IMR-90 (cell line): ENCODE data around the gene RPS6KA5. TPM values are rescaled to one million over a fixed set of nuclear protein-coding genes. Genes with fewer than 3 reads are reported as not detected.

Source experiments
- ATAC-seq: fragments of 200-7000 bp; cut with Tn5 transposase; 2 replicates; pipeline ENCODE4 v1.9.1; 2020; ENCODE audit warnings: low read depth, mild to moderate bottlenecking, moderate library complexity
- BruUV-seq: library from RNA; stranded (reverse); fragments of 400-500 nt; replicated peaks from 2 replicates; lab custom pipeline; 2021; lab: Mats Ljungman, UMichigan
- CTCF ChIA-PET: fragments of 300-600 bp; formaldehyde crosslinking; extraction: SDS; loops from one replicate; lab custom pipeline; 2021; ENCODE audit warnings: antibody characterized with exemption; lab: Yijun Ruan, JAX
- POLR2A ChIA-PET: fragments of 300-600 bp; sonication (Branson Sonifier 250); formaldehyde crosslinking; loops from one replicate; lab custom pipeline; 2022; ENCODE audit warnings: antibody characterized with exemption; ENCODE audit not compliant: unreplicated experiment; lab: Charles Lee
- DNase-seq: peaks from one replicate; pipeline ENCODE4 v3.0.0; 2013
- H2AFZ ChIP-seq: replicated peaks from 2 replicates; pipeline ENCODE3; 2013; ENCODE audit warnings: low read length, mild to moderate bottlenecking; ENCODE audit not compliant: poor library complexity
- H2AK5ac ChIP-seq: 2 replicates; pipeline ENCODE4 v1.6.1; 2013; ENCODE audit warnings: low read depth, low read length, inconsistent platforms
- H2AK9ac ChIP-seq: replicated peaks from 2 replicates; pipeline ENCODE3; 2013; ENCODE audit warnings: mild to moderate bottlenecking, low read depth, low read length, moderate library complexity; ENCODE audit not compliant: poor library complexity
- H2BK120ac ChIP-seq: 2 replicates; pipeline ENCODE4 v1.6.1; 2013; ENCODE audit warnings: low read depth, low read length, inconsistent platforms
- H2BK15ac ChIP-seq: 3 replicates; pipeline ENCODE4 v1.6.1; 2013; ENCODE audit warnings: low read depth, low read length, inconsistent platforms
- H2BK20ac ChIP-seq: 2 replicates; pipeline ENCODE4 v1.6.1; 2013; ENCODE audit warnings: low read depth, mild to moderate bottlenecking, inconsistent platforms, low read length, moderate library complexity
- H2BK5ac ChIP-seq: 2 replicates; pipeline ENCODE4 v1.6.1; 2013; ENCODE audit warnings: mild to moderate bottlenecking, low read depth, low read length, inconsistent platforms; ENCODE audit not compliant: poor library complexity, severe bottlenecking
- H3K14ac ChIP-seq: replicated peaks from 2 replicates; pipeline ENCODE4 v1.6.1; 2013; ENCODE audit warnings: low read depth, low read length, inconsistent platforms
- H3K18ac ChIP-seq: 2 replicates; pipeline ENCODE4 v1.6.1; 2013; ENCODE audit warnings: low read depth, low read length, control low read depth
- H3K23ac ChIP-seq: 2 replicates; pipeline ENCODE4 v1.6.1; 2013; ENCODE audit warnings: low read depth, low read length, inconsistent platforms
- H3K27ac ChIP-seq: 2 replicates; pipeline ENCODE4 v1.5.1; 2013; ENCODE audit warnings: mild to moderate bottlenecking, control low read depth, low read length; ENCODE audit not compliant: insufficient read depth
- H3K27me3 ChIP-seq: 2 replicates; pipeline ENCODE4 v1.6.1; 2013; ENCODE audit warnings: low read length; ENCODE audit not compliant: control insufficient read depth, insufficient read depth
- H3K36me3 ChIP-seq: 2 replicates; pipeline ENCODE4 v1.6.1; 2013; ENCODE audit warnings: low read length, mixed read lengths; ENCODE audit not compliant: control insufficient read depth, insufficient read depth
- H3K4ac ChIP-seq: 2 replicates; pipeline ENCODE4 v1.6.1; 2013; ENCODE audit warnings: low read depth, low read length, inconsistent platforms
- H3K4me1 ChIP-seq: 2 replicates; pipeline ENCODE4 v1.6.1; 2013; ENCODE audit warnings: low read length, mixed read lengths; ENCODE audit not compliant: control insufficient read depth, insufficient read depth
- H3K4me2 ChIP-seq: 2 replicates; pipeline ENCODE4 v1.6.1; 2013; ENCODE audit warnings: low read depth, mild to moderate bottlenecking, control low read depth, low read length, moderate library complexity
- H3K4me3 ChIP-seq: 2 replicates; pipeline ENCODE4 v1.5.1; 2013; ENCODE audit warnings: low read depth, mild to moderate bottlenecking, control low read depth, low read length, moderate library complexity; ENCODE audit not compliant: insufficient read depth
- H3K56ac ChIP-seq: 2 replicates; pipeline ENCODE4 v1.6.1; 2013; ENCODE audit warnings: low read length, inconsistent platforms; ENCODE audit not compliant: insufficient read depth; ENCODE audit errors: extremely low read depth
- H3K79me1 ChIP-seq, 2 experiments: 2 replicates each; pipeline ENCODE4 v1.6.1; 2013; ENCODE audit warnings: low read length in 2 of 2, inconsistent platforms in 1 of 2, low read depth in 1 of 2
- H3K9ac ChIP-seq: 2 replicates; pipeline ENCODE4 v1.6.1; 2013; ENCODE audit warnings: low read depth, low read length, control low read depth
- H3K9me1 ChIP-seq: 2 replicates; pipeline ENCODE4 v1.6.1; 2013; ENCODE audit warnings: low read length, inconsistent platforms; ENCODE audit not compliant: insufficient read depth
- H3K9me3 ChIP-seq: 2 replicates; pipeline ENCODE4 v1.6.1; 2013; ENCODE audit warnings: low read length; ENCODE audit not compliant: control insufficient read depth, insufficient read depth
- H4K20me1 ChIP-seq: 2 replicates; pipeline ENCODE4 v1.6.1; 2013; ENCODE audit warnings: low read length, inconsistent platforms; ENCODE audit not compliant: insufficient read depth
- H4K5ac ChIP-seq: 2 replicates; pipeline ENCODE4 v1.6.1; 2013; ENCODE audit warnings: mild to moderate bottlenecking, low read depth, low read length, control low read depth
- H4K8ac ChIP-seq, 2 experiments: 2 replicates each; pipeline ENCODE4 v1.6.1; 2013; ENCODE audit warnings: low read depth in 2 of 2, low read length in 2 of 2, control low read depth in 1 of 2, inconsistent platforms in 1 of 2
- H4K91ac ChIP-seq: 2 replicates; pipeline ENCODE4 v1.6.1; 2013; ENCODE audit warnings: low read depth, low read length, inconsistent platforms; ENCODE audit not compliant: insufficient read depth
- CHD1 ChIP-seq: IDR thresholded peaks from 2 replicates; pipeline ENCODE4 v1.6.1; 2012; ENCODE audit warnings: low read depth, low read length, improper control_type of control experiment
- dilution Hi-C: fragments of 300-500 bp; cut with HindIII; formaldehyde crosslinking; loops from one replicate; pipeline ENCODE4 v1.14.3; 2018; ENCODE audit warnings: low sequenced_read_pairs; ENCODE audit not compliant: unreplicated experiment
- in situ Hi-C: fragments of 300-500 bp; cut with MboI; formaldehyde crosslinking; loops from 3 replicates; pipeline ENCODE4 v1.14.3; 2019; ENCODE audit warnings: low sequenced_read_pairs, inconsistent platforms, mixed read lengths
- intact Hi-C: fragments of 100-400 bp; cut with micrococcal nuclease; formaldehyde crosslinking; loops from 2 replicates; pipeline ENCODE4 v1.10.0; 2022
- polyA plus RNA-seq, 3 experiments: library from polyadenylated mRNA; depleted of rRNA; stranded (reverse); fragments of >200 nt; gene quantifications; 2 replicates each; pipeline ENCODE4 v1.2.3, GENCODE V29; 2012; ENCODE audit warnings: low replicate concordance in 1 of 3
- total RNA-seq: library from RNA; depleted of rRNA; stranded (reverse); fragments of >200 nt; gene quantifications from 2 replicates; pipeline ENCODE4 v1.2.3, GENCODE V29; 2012

Gene RPS6KA5
- total and polyA plus RNA-seq, 2 of the 4 experiments (the other 2 are of a cell fraction) = 0.36 TPM

GRCh38 chr14:90867501-90867900 is 192.9 kb downstream of the RPS6KA5 start:
- in situ Hi-C loops (no loop called here), intact Hi-C loops (no loop called here), dilution Hi-C loops (no loop called here)
- no peak overlapping the region for H4K91ac ChIP-seq
- H3K9me3 ChIP-seq = no peaks in the 10 kb centered on the region
- no peaks in the 10 kb centered on the region for H3K36me3 ChIP-seq
- ChIA-PET CTCF (no interaction called here), POLR2A (no interaction called here)
- BruUV-seq = no TSS peak
- H2BK15ac ChIP-seq = no peak overlapping the region
- no peak overlapping the region for H3K4me2 ChIP-seq
- no peak overlapping the region for H3K56ac ChIP-seq
- H3K4ac ChIP-seq = no peak overlapping the region
- H3K27me3 ChIP-seq = no peaks in the 10 kb centered on the region
- H2BK120ac ChIP-seq = no peak overlapping the region
- H3K14ac ChIP-seq = no peak overlapping the region
- H3K9me1 ChIP-seq = no peaks in the 10 kb centered on the region
- TF ChIP-seq CHD1 = no peak
- H4K5ac ChIP-seq = no peak overlapping the region
- no peaks in the 10 kb centered on the region for H3K79me1 ChIP-seq
- no peak overlapping the region for H2BK5ac ChIP-seq
- peaks cover 2% of the 10 kb centered on the region; the same call in 1 of the 2 replicates for H3K4me1 ChIP-seq
- no peak overlapping the region for H3K18ac ChIP-seq
- no peak overlapping the region for H4K8ac ChIP-seq
- H4K20me1 ChIP-seq = no peaks in the 10 kb centered on the region
- no peak overlapping the region for H3K4me3 ChIP-seq
- H2AK5ac ChIP-seq = no peak overlapping the region
- no peak overlapping the region for H2AFZ ChIP-seq
- H2BK20ac ChIP-seq = no peak overlapping the region
- H3K23ac ChIP-seq = no peak overlapping the region
- DNase-seq = no peak
- H3K27ac ChIP-seq = no peak overlapping the region
- ATAC-seq = no peak
- H2AK9ac ChIP-seq = no peak overlapping the region
- no peak overlapping the region for H3K9ac ChIP-seq
